NCI-H82 treated with DMSO at 0.1 percent for 48 hours (cell line): ENCODE results near the gene PRRC2A.
"Not testable (repeated sequence)": the region's sequence is repeated elsewhere in the genome, so short reads cannot be mapped to it uniquely, and the experiment has no call there.

Source experiments
- DNase-seq: peaks from one replicate; lab custom pipeline; 2025; ENCODE audit not compliant: unreplicated experiment; lab: John Stamatoyannopoulos, UW

The PRRC2A gene

GRCh38 chr6:31585491-31585890 lies 35.0 kb upstream of the PRRC2A start:
- no peak for DNase-seq

- no peak for DNase-seq
Measured at GRCh38 chr6:31586008-31586407, 34.5 kb upstream of the PRRC2A start, which contains the start of gene LST1. Gene LST1, plus strand, starts transcription at chr6:31586277. Its CDS starts 1,023 bp downstream, at chr6:31587300.

GRCh38 chr6:31586599-31587281 lies 33.8 kb upstream of the PRRC2A start:
- DNase-seq, result no peak

- no peak for DNase-seq
Measured at GRCh38 chr6:31587791-31588777, 32.4 kb upstream of the PRRC2A start.

- no peak for DNase-seq
Measured at GRCh38 chr6:31588871-31589650, 31.5 kb upstream of the PRRC2A start.

GRCh38 chr6:31590691-31591090 lies 29.8 kb upstream of the PRRC2A start:
- not testable (repeated sequence) for DNase-seq

- DNase-seq, result no peak
Measured at GRCh38 chr6:31592396-31592771, 28.1 kb upstream of the PRRC2A start.

- peak; percentile 27 for DNase-seq
Measured at GRCh38 chr6:31597006-31597405, 23.5 kb upstream of the PRRC2A start.

- no peak for DNase-seq
Measured at GRCh38 chr6:31607317-31607716, 13.2 kb upstream of the PRRC2A start.

- DNase-seq, result no peak
Measured at GRCh38 chr6:31609519-31610406, 10.8 kb upstream of the PRRC2A start.

GRCh38 chr6:31610968-31611367 lies 9.5 kb upstream of the PRRC2A start:
- DNase-seq, result no peak

GRCh38 chr6:31614075-31614619 lies 6.4 kb upstream of the PRRC2A start:
- DNase-seq, result no peak

- no peak for DNase-seq
Measured at GRCh38 chr6:31614684-31615578, 5.6 kb upstream of the PRRC2A start, which contains the start of gene AIF1. Gene AIF1, plus strand, starts transcription at chr6:31615234. Its CDS starts 96 bp downstream, at chr6:31615330.

- no peak for DNase-seq
Measured at GRCh38 chr6:31615748-31616147, 4.8 kb upstream of the PRRC2A start.

- no peak for DNase-seq
Measured at GRCh38 chr6:31617010-31617409, 3.5 kb upstream of the PRRC2A start.

GRCh38 chr6:31619805-31620585 lies 520 bp upstream of the PRRC2A start:
- DNase-seq, result peak; percentile 98

GRCh38 chr6:31621320-31621939 lies 915 bp downstream of the PRRC2A start:
- DNase-seq, result no peak

- no peak for DNase-seq
Measured at GRCh38 chr6:31621991-31622390, 1.5 kb downstream of the PRRC2A start.
